Measurements from ENCODE around the gene ZFAND3.
"Not testable (repeated sequence)": the region's sequence is repeated elsewhere in the genome, so short reads cannot be mapped to it uniquely, and the experiment has no call there.

Gene ZFAND3

GRCh38 chr6:38114976-38115625 is 295.6 kb downstream of the ZFAND3 start:
- in situ Hi-C loops (cut with MboI; ENCODE audit: low sequenced_read_pairs, unreplicated experiment) = no loop called here
- DNase-seq (ENCODE audit: low spot score) = no peak
- TF ChIP-seq CTCF (IDR thresholded peaks at IDR 0.05; ENCODE audit: borderline replicate concordance, control extremely low read depth, extremely low read depth, insufficient read depth, missing control alignments) = no peak

DNA sequence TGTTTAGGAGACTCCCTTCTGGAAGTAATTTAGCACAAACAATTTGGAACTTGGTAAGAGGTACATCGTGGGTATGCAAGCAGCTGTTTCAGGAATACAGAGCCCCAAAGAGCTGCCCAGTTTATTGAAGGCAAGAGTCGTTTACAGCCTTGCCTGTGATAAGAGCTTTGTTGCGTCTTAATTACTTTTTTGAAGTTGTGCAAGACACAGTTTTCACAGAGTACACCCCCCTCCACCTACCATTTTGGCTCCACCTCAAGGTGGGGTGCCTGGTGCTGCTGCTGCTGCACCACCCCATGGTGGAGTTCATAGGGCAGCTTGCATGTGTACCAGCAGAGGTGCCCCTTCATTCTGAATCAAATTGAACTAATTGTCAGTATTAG is 296.1 kb downstream of the ZFAND3 start:
- in situ Hi-C loops (cut with MboI; ENCODE audit: low sequenced_read_pairs, unreplicated experiment) = no loop called here
- TF ChIP-seq CTCF (IDR thresholded peaks at IDR 0.05; ENCODE audit: borderline replicate concordance, control extremely low read depth, extremely low read depth, insufficient read depth, missing control alignments) = no peak
- no peak for DNase-seq (ENCODE audit: low spot score)

DNA sequence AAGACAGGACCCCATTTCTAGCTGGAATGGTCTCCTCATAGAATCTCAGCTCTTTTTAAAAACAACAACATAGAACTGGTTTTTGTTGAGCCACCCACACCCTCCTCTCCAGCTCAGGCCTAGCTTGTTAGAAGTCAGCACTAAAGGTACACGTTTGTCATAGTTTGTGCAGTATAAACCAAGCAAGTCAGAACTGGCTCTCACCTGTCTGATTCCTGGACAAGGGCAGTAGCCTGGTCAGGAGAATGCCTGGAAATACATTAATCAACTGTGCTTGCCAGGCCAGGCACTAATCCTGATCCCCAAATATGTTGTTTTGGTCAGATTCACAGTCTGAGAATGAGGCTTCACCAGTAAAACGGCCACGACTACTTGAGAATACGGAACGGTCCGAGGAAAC is 296.7 kb downstream of the ZFAND3 start:
- no peak for DNase-seq (ENCODE audit: low spot score)
- in situ Hi-C loops (cut with MboI; ENCODE audit: low sequenced_read_pairs, unreplicated experiment) = no loop called here
- no peak for TF ChIP-seq CTCF (IDR thresholded peaks at IDR 0.05; ENCODE audit: borderline replicate concordance, control extremely low read depth, extremely low read depth, insufficient read depth, missing control alignments)

- in situ Hi-C loops (cut with MboI; ENCODE audit: low sequenced_read_pairs, unreplicated experiment) = no loop called here
- no peak for TF ChIP-seq CTCF (IDR thresholded peaks at IDR 0.05; ENCODE audit: borderline replicate concordance, control extremely low read depth, extremely low read depth, insufficient read depth, missing control alignments)
- DNase-seq (ENCODE audit: low spot score) = no peak
Measured at GRCh38 chr6:38117281-38117680, 297.8 kb downstream of the ZFAND3 start.

DNA sequence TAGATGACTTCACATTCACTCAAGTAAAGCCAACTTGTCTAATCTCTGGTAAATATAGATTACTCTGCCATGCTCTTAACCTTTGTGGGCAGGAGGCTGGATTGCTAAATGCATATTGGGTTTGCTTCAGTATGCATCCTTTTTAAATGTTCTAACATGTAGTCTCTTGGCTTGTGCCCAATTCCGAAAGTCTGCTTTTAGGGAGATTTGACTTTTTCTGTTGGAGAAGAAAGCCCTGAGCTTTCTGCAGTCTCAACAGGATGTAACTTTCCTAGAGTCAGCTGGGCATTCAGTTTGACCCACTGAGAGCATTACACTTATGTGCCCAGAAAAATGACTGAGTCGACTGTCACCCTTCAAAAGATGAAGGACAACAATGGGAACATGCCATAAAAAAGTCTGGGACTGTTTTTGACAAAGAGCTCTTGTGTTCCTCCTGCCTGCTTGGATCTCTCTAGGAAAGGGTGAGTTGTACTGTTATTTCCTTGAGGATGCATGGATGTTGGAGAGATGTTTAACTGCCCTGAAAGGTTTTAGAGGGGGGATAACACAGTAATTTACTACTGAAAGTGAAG is 299.4 kb downstream of the ZFAND3 start:
- DNase-seq (ENCODE audit: low spot score) = no peak
- in situ Hi-C loops (cut with MboI; ENCODE audit: low sequenced_read_pairs, unreplicated experiment) = no loop called here
- no peak for TF ChIP-seq CTCF (IDR thresholded peaks at IDR 0.05; ENCODE audit: borderline replicate concordance, control extremely low read depth, extremely low read depth, insufficient read depth, missing control alignments)

DNA sequence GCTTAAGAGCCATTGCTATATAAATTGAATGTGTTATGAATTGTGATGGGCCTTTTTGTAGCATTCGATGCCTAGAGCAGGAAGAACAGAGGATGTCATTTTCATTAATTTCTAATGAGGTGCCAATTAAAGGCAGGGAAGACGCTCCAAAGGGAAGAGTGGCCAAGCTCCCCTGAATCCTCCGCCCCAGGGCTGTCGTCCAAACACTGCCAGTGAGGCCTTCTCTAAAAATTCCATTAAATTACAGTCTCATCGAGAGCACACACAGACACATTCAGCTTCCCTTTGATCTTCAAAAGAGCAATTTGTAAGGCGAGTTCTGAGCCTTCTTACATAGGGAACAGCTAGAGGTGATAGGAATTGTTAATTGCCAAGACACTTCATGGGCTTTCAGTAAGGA is 300.0 kb downstream of the ZFAND3 start:
- no peak for DNase-seq (ENCODE audit: low spot score)
- no peak for TF ChIP-seq CTCF (IDR thresholded peaks at IDR 0.05; ENCODE audit: borderline replicate concordance, control extremely low read depth, extremely low read depth, insufficient read depth, missing control alignments)
- in situ Hi-C loops (cut with MboI; ENCODE audit: low sequenced_read_pairs, unreplicated experiment) = no loop called here

- in situ Hi-C loops (cut with MboI; ENCODE audit: low sequenced_read_pairs, unreplicated experiment); DNase-seq (ENCODE audit: low spot score): not testable (repeated sequence)
Measured at GRCh38 chr6:38124224-38124926, 304.8 kb downstream of the ZFAND3 start.

Data from GM13976 (cell line).